ENCODE results near the gene MUC12. TPM values are rescaled to one million over a fixed set of nuclear protein-coding genes. Genes with fewer than 3 reads are reported as not detected.

Gene MUC12
- total and polyA plus RNA-seq, 2 of the 8 experiments (the other 6 are each of a cell fraction or from before 2014, with no cell fraction given): 7.7 to 16.2 TPM

DNA sequence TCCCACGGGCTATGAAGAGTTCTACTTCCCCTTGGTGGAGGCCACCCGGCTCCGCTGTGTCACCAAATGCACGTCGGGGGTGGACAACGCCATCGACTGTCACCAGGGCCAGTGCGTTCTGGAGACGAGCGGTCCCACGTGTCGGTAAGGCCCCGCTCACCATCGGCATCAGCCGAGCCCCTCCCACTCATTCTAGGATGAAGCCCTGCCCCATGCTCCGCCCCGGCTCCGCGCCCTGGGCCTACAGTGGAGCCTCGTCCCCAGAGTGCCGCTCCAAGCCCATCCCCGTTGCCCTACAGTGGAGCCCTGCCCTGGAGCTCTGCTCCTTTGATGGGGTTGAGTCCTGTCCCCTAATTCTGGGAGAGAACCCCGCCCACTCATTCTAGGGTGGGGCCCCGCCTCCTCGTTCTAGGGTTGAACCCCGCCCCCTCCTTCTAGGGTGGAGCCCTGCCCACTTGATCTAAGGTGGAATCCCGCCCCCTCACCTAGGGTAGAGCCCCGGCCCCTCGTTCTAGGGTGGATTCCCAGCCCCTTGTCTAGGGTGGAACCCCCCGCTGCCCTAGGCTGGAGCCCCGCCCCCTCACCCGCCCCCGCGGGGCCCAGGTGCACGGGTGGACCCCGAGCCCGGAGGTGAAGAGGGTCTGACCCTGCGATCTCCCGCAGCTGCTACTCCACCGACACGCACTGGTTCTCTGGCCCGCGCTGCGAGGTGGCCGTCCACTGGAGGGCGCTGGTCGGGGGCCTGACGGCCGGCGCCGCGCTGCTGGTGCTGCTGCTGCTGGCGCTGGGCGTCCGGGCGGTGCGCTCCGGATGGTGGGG is 3.4 kb upstream of the MUC12 start (continued):
- TF ChIP-seq, protein P1, sequence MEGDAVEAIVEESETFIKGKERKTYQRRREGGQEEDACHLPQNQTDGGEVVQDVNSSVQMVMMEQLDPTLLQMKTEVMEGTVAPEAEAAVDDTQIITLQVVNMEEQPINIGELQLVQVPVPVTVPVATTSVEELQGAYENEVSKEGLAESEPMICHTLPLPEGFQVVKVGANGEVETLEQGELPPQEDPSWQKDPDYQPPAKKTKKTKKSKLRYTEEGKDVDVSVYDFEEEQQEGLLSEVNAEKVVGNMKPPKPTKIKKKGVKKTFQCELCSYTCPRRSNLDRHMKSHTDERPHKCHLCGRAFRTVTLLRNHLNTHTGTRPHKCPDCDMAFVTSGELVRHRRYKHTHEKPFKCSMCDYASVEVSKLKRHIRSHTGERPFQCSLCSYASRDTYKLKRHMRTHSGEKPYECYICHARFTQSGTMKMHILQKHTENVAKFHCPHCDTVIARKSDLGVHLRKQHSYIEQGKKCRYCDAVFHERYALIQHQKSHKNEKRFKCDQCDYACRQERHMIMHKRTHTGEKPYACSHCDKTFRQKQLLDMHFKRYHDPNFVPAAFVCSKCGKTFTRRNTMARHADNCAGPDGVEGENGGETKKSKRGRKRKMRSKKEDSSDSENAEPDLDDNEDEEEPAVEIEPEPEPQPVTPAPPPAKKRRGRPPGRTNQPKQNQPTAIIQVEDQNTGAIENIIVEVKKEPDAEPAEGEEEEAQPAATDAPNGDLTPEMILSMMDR (IDR thresholded peaks at IDR 0.05; ENCODE audit: control extremely low read depth in 1 of 3, insufficient read depth in 1 of 3, low read depth in 1 of 3, low read length in 3 of 3): peak in 2 of 3 experiments; percentile 96 to 98; a peak in 3 of 4 replicates
- TF ChIP-seq CBX8 (IDR thresholded peaks at IDR 0.05; ENCODE audit: borderline replicate concordance, low read depth, low read length) (no peak), SAP30 (IDR thresholded peaks at IDR 0.05; ENCODE audit: insufficient read depth, insufficient replicate concordance, low read length) (peak; percentile 91), SRF (IDR thresholded peaks at IDR 0.05; ENCODE audit: low read depth, low read length) (no peak), MAFK (IDR thresholded peaks at IDR 0.05; ENCODE audit: low read depth, low read length) (no peak), KDM1A (IDR thresholded peaks at IDR 0.05; ENCODE audit: borderline replicate concordance, low read length) (peak; percentile 95; the same call in 1 of the 2 replicates), TAF1 (IDR thresholded peaks at IDR 0.05; ENCODE audit: low read depth, low read length) (peak; percentile 35), EP300 (IDR thresholded peaks at IDR 0.05; ENCODE audit: borderline replicate concordance in 1 of 2, low read depth in 2 of 2, low read length in 2 of 2) (peak in 1 of 2 experiments; percentile 69; a peak in 1 of 3 replicates), PHF8 (conservative IDR thresholded peaks at IDR 0.05; ENCODE audit: low read depth, low read length) (0 out of 2 replicates have a peak, but pooled peaks have one; percentile 17), TCF12 (IDR thresholded peaks at IDR 0.05; ENCODE audit: low read depth, low read length) (peak; percentile 69; the same call in 1 of the 2 replicates), CEBPB (IDR thresholded peaks at IDR 0.05; ENCODE audit: low read depth, low read length) (no peak), SUZ12 (IDR thresholded peaks at IDR 0.05; ENCODE audit: low read length) (0 out of 2 replicates have a peak, but pooled peaks have one; percentile 14), RFX5 (IDR thresholded peaks at IDR 0.05; ENCODE audit: borderline replicate concordance, low read depth, low read length) (no peak), SP2 (IDR thresholded peaks at IDR 0.05; ENCODE audit: low read length) (no peak), EZH2 (IDR thresholded peaks at IDR 0.05; ENCODE audit: low read depth, low read length, severe bottlenecking) (no peak), YY1 (IDR thresholded peaks at IDR 0.05; ENCODE audit: low read depth, low read length) (peak; percentile 72; the same call in 1 of the 2 replicates), SIRT6 (IDR thresholded peaks at IDR 0.05; ENCODE audit: low read length) (no peak), RXRA (IDR thresholded peaks at IDR 0.05; ENCODE audit: insufficient read depth, low read depth, low read length) (0 out of 2 replicates have a peak, but pooled peaks have one; percentile 29), GTF2F1 (IDR thresholded peaks at IDR 0.05; ENCODE audit: borderline replicate concordance, low read depth, low read length) (no peak)
- TF ChIP-seq, protein P2, sequence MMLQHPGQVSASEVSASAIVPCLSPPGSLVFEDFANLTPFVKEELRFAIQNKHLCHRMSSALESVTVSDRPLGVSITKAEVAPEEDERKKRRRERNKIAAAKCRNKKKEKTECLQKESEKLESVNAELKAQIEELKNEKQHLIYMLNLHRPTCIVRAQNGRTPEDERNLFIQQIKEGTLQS (IDR thresholded peaks at IDR 0.05; ENCODE audit: insufficient read depth, low read depth, low read length): 0 out of 2 replicates have a peak, but pooled peaks have one; percentile 10
